Measurements from ENCODE around the gene MAIP1. TPM values are rescaled to one million over a fixed set of nuclear protein-coding genes. Genes with fewer than 3 reads are reported as not detected.

The MAIP1 gene
- polyA plus RNA-seq, 1 of the 3 experiments (the other 2 are of a cell fraction): 11.5 TPM

DNA sequence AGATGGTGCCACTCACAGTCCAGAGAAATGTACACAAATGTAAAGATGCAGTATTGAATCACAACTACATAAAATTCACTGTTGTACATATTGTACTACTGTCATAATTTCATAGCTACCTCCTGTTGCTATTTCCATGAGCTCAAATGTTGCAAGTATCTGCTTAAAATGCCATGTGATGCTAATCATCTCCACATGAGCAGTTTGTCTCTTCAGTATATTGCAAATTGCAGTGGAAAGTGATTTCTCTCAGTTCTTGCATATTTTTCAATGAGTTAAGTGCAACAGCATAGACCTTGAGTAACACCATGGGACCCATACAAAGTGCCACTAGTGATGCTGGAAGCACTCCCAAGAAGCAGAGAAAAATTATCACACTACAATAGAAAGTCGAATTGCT, 51.9 kb downstream of the MAIP1 start (continued):
- TF ChIP-seq ELF1 (IDR thresholded peaks at IDR 0.05) (no peak), RCOR1 (IDR thresholded peaks at IDR 0.05; ENCODE audit: low read length) (no peak)
- TF ChIP-seq, protein P1, sequence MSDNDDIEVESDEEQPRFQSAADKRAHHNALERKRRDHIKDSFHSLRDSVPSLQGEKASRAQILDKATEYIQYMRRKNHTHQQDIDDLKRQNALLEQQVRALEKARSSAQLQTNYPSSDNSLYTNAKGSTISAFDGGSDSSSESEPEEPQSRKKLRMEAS (IDR thresholded peaks at IDR 0.05; ENCODE audit: low read depth): no peak

DNA sequence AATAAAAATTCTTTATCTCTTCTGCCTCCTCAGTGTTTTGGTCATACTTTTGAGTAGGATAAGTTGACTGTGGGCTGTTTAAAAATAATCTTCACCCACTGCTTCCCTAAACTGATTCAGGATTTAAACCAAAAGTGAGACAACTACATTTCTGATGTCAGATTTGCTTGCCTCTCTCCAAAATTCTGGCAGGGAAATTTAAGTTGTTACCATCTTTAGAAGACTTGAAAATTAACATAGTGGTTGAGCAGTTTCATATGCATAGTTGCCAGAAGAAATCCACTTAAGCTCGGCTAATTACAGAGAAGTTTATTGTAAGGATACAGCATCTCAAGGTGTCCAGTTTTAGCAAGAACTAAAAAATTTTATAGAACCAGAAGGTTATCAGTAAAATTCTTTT, 57.0 kb downstream of the MAIP1 start:
- TF ChIP-seq TAF1 (IDR thresholded peaks at IDR 0.05; ENCODE audit: borderline replicate concordance, low read depth, low read length) (no peak), USF2 (IDR thresholded peaks at IDR 0.05; ENCODE audit: borderline replicate concordance, low read depth, low read length) (no peak), FOXJ3 (CRISPR knock-in tag; IDR thresholded peaks at IDR 0.05) (no peak), CTCF (IDR thresholded peaks at IDR 0.05) (no peak), SMC3 (IDR thresholded peaks at IDR 0.05; ENCODE audit: low read depth, low read length) (no peak), FOSL2 (IDR thresholded peaks at IDR 0.05; ENCODE audit: borderline replicate concordance, low read depth) (no peak), MEF2A (IDR thresholded peaks at IDR 0.05; ENCODE audit: borderline replicate concordance, low read depth) (no peak), FOXM1 (IDR thresholded peaks at IDR 0.05; ENCODE audit: low read depth) (no peak), NRF1 (IDR thresholded peaks at IDR 0.05; ENCODE audit: low read depth, low read length) (no peak), EZH2phosphoT487 (IDR thresholded peaks at IDR 0.05; ENCODE audit: borderline replicate concordance, low read depth) (no peak), RAD21 (IDR thresholded peaks at IDR 0.05; ENCODE audit: low read length) (no peak), RFX5 (IDR thresholded peaks at IDR 0.05; ENCODE audit: low read length) (no peak), TCF12 (IDR thresholded peaks at IDR 0.05) (no peak), RXRA (IDR thresholded peaks at IDR 0.05; ENCODE audit: borderline replicate concordance, low read depth) (no peak), TEAD4 (IDR thresholded peaks at IDR 0.05; ENCODE audit: borderline replicate concordance, insufficient read depth) (no peak)
- TF ChIP-seq, protein P2, sequence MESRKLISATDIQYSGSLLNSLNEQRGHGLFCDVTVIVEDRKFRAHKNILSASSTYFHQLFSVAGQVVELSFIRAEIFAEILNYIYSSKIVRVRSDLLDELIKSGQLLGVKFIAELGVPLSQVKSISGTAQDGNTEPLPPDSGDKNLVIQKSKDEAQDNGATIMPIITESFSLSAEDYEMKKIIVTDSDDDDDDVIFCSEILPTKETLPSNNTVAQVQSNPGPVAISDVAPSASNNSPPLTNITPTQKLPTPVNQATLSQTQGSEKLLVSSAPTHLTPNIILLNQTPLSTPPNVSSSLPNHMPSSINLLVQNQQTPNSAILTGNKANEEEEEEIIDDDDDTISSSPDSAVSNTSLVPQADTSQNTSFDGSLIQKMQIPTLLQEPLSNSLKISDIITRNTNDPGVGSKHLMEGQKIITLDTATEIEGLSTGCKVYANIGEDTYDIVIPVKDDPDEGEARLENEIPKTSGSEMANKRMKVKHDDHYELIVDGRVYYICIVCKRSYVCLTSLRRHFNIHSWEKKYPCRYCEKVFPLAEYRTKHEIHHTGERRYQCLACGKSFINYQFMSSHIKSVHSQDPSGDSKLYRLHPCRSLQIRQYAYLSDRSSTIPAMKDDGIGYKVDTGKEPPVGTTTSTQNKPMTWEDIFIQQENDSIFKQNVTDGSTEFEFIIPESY (IDR thresholded peaks at IDR 0.05; ENCODE audit: borderline replicate concordance, low read depth): no peak
- Histone ChIP-seq H3F3A (replicated peaks; ENCODE audit: insufficient read depth) (no peaks in the 10 kb centered on the region), H3K9me3 (no peaks in the 10 kb centered on the region), H3K4me2 (no peak overlapping the region), H2AFZ (ENCODE audit: low read depth) (no peak overlapping the region), H4K20me1 (ENCODE audit: insufficient read depth) (no peaks in the 10 kb centered on the region), H3K79me2 (ENCODE audit: insufficient read depth) (no peaks in the 10 kb centered on the region), H3K27me3 (ENCODE audit: insufficient read depth) (no peaks in the 10 kb centered on the region), H3K4me1 (ENCODE audit: control insufficient read depth in 1 of 2, insufficient read depth in 2 of 2, low read depth in 1 of 2, low read length in 1 of 2) (no peaks in the 10 kb centered on the region), H3K9ac (no peak overlapping the region), H3K36me3 (replicated peaks in 1 of 2; ENCODE audit: control insufficient read depth in 1 of 2, insufficient read depth in 2 of 2, low read length in 1 of 2) (no peaks in the 10 kb centered on the region), H3K9me2 (no peaks in the 10 kb centered on the region), H3K27ac (ENCODE audit: low read depth in 2 of 2, low read length in 1 of 2) (no peak overlapping the region), H3K4me3 (ENCODE audit: low read depth in 2 of 2, low read length in 1 of 2) (no peak overlapping the region)
- ChIA-PET POLR2A (no interaction called here), CTCF (no interaction called here)
- WGBS (ENCODE audit: low lambda C conversion rate): 60% methylated on average over 1 of the region's 1 CpG
- no peak for DNase-seq

Other genes starting within 250 kb of the MAIP1 start
- gene FTCDNL1, start 104.4 kb upstream of the MAIP1 start, polyA plus RNA-seq (2012; rRNA removed): not detected in 2 replicates
- gene C2orf69, start 44.3 kb upstream of the MAIP1 start, polyA plus RNA-seq (2012; rRNA removed): 1.8 and 2.2 TPM in 2 replicates
- 3.6 and 4.7 TPM in 2 replicates for gene TYW5, start 91 bp upstream of the MAIP1 start, polyA plus RNA-seq (2012; rRNA removed)